Epidermal melanocyte (primary cell): ENCODE results near the gene STX12.
"Not testable (repeated sequence)": the region's sequence is repeated elsewhere in the genome, so short reads cannot be mapped to it uniquely, and the experiment has no call there.

Experiments used
- DNase-seq: peaks from one replicate; pipeline ENCODE4 v3.0.0; 2011; ENCODE audit warnings: low spot score; ENCODE audit not compliant: insufficient read length

The STX12 gene

GRCh38 chr1:27774654-27775053 is 1.6 kb downstream of the STX12 start:
- no peak for DNase-seq

DNA sequence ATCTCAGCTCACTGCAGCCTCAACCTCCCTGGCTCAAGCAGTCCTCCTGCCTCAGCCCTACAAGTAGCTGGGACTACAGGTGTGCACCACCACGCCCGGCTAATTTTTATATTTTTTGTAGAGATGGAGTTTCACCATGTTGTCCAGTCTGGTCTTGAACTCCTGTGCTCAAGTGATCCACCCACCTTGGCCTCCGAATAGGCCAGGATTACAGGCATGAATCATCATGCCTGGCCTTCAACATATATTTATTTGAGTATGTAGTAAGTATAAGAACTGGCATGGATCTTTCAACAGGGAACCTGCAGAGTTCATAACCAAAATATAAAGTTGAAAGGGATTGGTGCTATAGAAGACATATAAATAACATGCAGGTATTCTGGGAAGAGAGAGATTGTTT is 2.3 kb downstream of the STX12 start:
- DNase-seq = not testable (repeated sequence)

GRCh38 chr1:27776276-27776675 is 3.3 kb downstream of the STX12 start:
- not testable (repeated sequence) for DNase-seq

- DNase-seq = no peak
These were observed 5.0 kb downstream of the STX12 start for GRCh38 chr1:27778056-27778455.

DNA sequence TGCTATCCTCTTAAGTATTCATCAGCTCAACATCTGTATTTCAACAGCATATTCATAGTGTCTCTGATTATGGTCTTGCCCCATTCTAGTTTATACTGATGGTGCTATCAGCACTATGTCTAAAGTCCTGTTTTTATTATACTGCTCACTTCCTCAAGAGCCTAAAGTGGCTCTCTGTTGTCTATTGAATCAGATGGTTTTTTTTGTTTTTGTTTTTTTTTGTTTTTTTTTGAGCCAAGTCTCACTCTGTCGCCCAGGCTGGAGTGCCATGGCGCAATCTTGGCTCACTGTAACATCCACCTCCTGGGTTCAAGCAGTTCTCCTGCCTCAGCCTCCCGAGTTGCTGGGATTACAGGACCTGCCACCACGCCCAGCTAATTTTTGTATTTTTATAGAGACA is 6.1 kb downstream of the STX12 start:
- DNase-seq = no peak

DNA sequence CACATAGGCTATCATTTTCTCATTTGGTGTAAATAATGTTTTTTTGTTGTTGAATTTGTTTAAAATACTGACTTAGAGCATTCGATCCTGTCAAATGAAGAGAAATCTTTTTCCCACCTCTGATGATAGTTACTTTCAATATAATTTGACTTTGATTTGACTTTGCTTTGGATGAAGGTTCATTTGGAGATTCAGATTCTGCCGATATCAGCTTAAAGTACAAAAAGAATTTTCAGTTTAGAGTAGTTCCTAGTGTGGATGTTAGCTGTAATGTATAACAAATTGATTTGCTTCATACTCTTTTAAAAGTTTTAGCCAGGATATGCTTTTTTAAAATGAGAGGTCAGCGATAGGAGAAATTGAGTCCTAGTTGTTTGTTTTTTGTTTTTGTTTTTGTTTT is 9.9 kb downstream of the STX12 start:
- no peak for DNase-seq

DNA sequence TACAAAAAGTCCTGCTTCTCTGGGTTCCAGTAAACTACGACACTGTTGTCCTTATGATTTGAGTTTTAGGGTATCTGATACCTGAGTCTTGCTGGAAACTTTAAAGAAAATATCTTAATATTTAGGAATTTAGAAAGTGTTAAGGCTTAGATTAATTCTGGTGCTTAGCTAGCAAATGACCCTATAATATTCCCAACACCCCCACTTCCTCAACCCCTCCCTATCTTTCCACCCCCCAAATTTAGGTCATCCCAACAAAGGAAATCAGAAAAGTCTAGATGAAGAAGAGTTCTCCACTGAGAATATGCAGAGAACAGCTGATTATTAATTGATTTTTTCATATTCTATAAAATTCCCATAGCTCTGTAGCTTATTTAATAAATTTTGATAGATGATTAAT is 11.7 kb downstream of the STX12 start:
- DNase-seq = no peak

DNA sequence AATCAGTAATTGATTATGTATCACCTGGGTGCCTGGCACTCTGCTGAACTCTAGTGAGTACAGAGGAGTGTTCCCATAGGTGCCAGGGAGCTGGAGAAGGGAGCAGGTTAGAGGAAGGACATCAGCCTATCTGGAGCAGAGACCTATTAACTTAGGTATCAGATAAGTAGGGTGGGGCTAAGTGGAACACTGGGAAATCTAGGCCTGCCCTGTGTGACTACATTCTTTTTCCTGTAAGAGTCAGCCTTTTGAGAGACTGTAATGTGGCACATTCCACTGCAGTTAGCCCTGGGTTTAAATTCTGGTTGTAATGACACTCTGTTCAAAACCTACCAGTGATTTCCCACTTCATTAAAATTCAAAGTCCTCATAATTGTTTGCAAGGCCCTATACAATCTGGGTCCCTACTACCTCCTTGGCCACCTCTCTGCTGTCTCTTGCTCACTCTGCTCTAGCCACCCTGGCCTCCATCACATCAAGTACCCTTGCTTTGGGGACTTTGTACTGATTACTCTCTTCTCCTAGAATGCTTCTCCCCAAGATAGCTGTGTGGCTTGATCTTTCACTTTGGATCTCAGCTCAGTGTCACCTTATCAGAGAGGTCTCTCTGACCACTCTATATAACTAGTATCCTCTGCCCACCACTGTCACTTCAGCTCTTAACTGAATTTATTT is 12.9 kb downstream of the STX12 start:
- DNase-seq = no peak

DNA sequence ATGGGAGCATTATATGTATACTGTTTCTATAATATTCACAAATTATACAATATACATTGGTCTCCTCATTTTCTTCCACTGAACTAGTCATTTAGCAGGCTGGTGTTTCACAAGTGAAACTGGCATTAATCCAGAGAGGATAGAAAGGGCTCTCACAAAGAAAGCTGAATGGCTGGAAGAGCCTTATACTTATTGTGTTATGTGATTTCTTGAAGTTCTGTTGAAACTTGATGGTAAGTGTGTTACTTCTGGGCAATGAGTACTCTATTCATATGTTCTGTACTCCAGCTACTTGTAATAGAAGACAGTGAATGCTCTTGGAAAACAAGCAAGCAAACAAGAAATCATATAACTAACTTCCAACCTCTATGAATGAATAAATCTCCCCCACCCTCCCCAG is 14.9 kb downstream of the STX12 start:
- DNase-seq = no peak

DNA sequence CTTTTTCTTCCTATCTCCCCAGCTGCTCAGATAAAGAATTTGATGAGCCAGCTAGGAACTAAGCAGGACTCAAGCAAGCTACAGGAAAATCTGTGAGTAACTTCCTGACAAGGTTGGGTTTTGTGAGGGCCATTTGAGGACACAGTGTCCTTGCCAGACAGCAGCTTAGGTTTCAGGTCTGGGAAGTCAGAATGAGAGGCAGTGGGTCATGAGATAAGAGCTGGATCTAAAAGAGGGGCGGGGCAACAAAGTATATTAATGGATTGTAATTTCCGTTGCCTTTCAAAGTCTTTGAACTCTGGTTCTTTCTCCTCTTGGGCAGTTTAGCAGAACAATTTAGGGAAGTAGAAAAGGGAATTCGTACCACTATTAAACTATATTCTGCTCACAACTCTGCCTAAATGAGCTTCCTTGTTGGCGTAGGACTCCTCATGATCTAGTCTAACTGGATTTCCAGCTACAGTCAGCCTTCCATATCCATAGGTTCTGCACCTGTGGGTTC is 16.6 kb downstream of the STX12 start:
- DNase-seq = no peak

GRCh38 chr1:27790270-27790669 is 17.3 kb downstream of the STX12 start:
- not testable (repeated sequence) for DNase-seq

GRCh38 chr1:27795601-27796000 is 22.6 kb downstream of the STX12 start:
- DNase-seq = no peak

DNA sequence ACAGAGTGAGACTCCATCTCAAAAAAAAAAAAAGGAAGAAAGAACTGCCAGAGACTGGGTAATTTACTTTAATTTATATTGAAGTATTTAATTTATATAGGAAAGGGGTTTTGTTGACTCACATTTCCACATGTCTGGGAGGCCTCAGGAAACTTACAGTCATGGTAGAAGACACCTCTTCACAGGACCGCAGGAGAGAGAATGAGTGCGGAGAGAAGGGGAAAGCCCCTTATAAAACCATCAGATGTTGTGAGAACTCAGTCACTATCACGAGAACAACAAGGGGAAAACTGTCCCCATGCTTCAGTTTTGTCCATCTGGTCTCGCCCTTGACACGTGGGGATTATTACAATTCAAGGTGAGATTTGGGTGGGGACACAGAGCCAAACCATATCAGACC is 31.8 kb downstream of the STX12 start:
- DNase-seq = no peak

DNA sequence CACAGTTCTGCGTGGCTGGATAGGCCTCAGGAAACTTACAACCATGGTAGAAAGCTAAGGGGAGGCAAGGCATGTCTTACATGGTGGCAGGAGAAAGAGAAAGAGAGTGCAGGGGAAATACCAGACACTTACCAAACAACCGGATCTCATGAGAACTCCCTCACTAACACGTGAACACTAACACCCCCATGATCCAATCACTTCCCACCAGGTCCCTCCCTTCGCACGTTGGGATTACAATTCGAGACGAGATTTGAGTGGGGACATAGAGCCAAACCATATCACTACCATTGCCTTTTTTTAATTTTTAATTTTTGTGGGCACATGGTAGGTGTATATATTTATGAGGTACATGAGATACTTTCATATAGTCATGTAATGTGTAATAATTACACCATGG is 33.7 kb downstream of the STX12 start:
- DNase-seq = no peak

DNA sequence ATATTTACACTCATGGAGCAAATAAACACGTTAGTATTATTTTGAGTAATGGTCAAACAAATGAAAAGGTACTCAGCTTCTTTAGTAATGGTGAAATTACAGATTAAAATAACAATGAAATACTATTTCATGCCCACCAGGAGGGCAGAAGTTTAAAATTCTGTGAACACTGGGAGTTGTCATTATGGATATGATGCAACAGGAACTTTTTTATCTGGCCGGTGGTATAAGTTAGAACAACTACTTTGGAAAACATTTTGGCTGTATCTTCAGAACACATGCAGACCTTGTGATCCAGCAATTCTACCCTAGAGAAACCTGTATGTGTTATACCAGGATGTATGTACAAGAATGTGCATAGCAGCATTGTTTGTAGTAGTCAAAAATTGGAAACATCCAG is 34.4 kb downstream of the STX12 start:
- no peak for DNase-seq

DNA sequence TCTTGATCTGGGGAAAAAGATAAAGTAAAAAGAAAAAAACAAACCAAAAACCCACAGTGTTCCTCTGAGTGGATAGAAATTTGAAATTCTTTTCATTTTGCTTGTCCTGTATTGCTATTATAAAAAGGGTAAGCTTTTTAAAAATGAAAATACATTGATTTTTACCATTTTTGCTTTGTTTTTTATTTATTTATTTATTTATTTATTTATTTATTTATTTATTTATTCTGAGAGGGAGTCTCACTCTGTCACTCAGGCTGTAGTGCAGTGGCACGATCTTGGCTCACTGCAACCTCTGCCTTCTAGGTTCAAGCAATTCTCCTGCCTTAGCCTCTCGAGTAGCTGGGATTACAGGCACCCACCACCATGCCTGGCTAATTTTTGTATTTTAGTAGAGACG is 35.1 kb downstream of the STX12 start:
- DNase-seq = not testable (repeated sequence)

GRCh38 chr1:27809883-27810282 is 36.9 kb downstream of the STX12 start:
- no peak for DNase-seq

GRCh38 chr1:27811741-27812500 is 38.9 kb downstream of the STX12 start:
- no peak for DNase-seq

DNA sequence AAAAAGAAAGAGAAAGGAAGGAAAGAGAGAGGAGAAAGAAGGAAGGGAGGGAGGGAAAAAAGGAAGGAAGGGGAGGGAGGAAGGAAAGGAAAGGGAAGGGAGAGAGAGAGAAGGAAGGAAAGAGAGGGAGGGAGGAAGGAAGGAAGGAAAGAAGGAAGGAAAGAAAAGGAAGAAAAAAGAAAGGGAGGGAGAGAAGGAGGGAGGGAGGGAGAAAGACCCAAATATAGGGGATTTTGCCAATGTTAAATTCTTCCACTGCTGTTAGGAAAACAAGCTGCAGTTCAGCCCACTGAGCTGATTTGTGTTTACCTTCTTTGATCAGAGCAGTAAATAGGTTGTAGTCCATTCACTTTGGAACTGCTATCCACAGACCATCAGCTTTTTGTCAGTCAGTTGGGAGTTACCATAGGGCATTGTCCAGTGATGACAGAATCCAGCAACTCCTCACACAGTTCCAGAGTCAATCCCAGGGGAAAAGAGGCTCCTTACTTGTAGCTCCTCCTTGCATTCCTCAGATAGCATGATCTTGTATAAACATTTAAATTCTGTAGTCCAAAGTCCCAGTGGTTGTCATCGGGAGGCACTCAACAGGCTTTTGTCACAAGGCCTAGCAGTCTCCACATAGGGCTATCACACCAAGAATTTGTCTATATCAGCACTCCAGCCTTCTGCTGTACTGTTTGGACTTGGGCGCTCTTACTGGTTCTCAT is 44.1 kb downstream of the STX12 start:
- no peak for DNase-seq

- DNase-seq = no peak
These were observed 48.8 kb downstream of the STX12 start for GRCh38 chr1:27821761-27822315.

- no peak for DNase-seq
These were observed 50.8 kb downstream of the STX12 start for GRCh38 chr1:27823784-27824183.

DNA sequence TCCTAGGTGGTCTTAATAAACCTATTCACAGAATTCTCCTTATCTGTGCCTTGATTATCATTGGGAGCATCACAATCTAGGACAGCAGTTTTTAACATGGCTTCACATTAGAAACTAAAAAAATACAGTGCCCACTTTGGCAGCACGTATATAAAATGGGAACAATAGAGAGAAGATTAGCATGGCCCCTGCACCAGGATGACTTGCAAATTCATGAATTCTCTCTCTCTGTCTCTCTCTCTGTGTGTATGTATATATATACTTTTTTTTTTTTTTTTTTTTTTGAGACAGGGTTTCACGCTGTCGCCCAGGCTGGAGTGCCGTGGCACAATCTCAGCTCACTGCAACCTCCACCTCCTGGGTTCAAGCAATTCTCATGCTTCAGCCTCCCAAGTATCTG is 51.4 kb downstream of the STX12 start:
- DNase-seq = no peak
